CD14-positive monocyte (primary cell): ENCODE measurements around the gene SPTBN4. TPM values are rescaled to one million over a fixed set of nuclear protein-coding genes. Genes with fewer than 3 reads are reported as not detected.

Source experiments
- DNase-seq, 3 donors: peaks; one replicate each; pipeline ENCODE4 v3.0.0-alpha.2; 2011 to 2022
- H2AFZ ChIP-seq: 2 replicates; pipeline ENCODE4 v1.6.0; 2012; ENCODE audit warnings: mild to moderate bottlenecking, low read depth, low read length, inconsistent platforms; ENCODE audit not compliant: insufficient read depth, poor library complexity, severe bottlenecking
- H3K27ac ChIP-seq, 2 donors: 1 replicate in 1 of 2; 2 replicates in 1 of 2; pipeline ENCODE4 v1.5.1; 2012 to 2013; ENCODE audit warnings: low read length in 2 of 2, control low read depth in 1 of 2, inconsistent platforms in 1 of 2, low read depth in 1 of 2, mild to moderate bottlenecking in 1 of 2
- H3K27me3 ChIP-seq, 2 donors: one replicate each; pipeline versions ENCODE4 v1.6.0 to v1.6.1; 2011 to 2013; ENCODE audit warnings: low read length in 2 of 2; ENCODE audit not compliant: control insufficient read depth in 2 of 2, insufficient read depth in 2 of 2
- H3K36me3 ChIP-seq, 2 donors: replicated peaks in 1 of 2; 1 replicate in 1 of 2; 2 replicates in 1 of 2; pipeline versions ENCODE4 v1.5.1 to v1.6.1; 2012 to 2013; ENCODE audit warnings: low read length in 2 of 2, control low read depth in 1 of 2, inconsistent platforms in 1 of 2, mild to moderate bottlenecking in 1 of 2; ENCODE audit not compliant: insufficient read depth in 2 of 2, control insufficient read depth in 1 of 2
- H3K4me1 ChIP-seq, 2 donors: 1 replicate in 1 of 2; 2 replicates in 1 of 2; pipeline versions ENCODE4 v1.5.1 to v1.6.1; 2012 to 2013; ENCODE audit warnings: low read length in 2 of 2, control low read depth in 1 of 2, inconsistent platforms in 1 of 2, mild to moderate bottlenecking in 1 of 2, moderate library complexity in 1 of 2; ENCODE audit not compliant: insufficient read depth in 2 of 2, control insufficient read depth in 1 of 2
- H3K4me2 ChIP-seq: replicated peaks from 2 replicates; pipeline ENCODE3; 2012; ENCODE audit warnings: low read length, moderate library complexity, mild to moderate bottlenecking; ENCODE audit not compliant: poor library complexity, severe bottlenecking; ENCODE audit errors: extremely low read depth
- H3K4me3 ChIP-seq, 3 experiments: fragments of 200-600 bp in 1 of 3; sonication (generic) in 1 of 3; replicated peaks in 1 of 3; 1 replicate in 2 of 3; 2 replicates in 1 of 3; pipeline ENCODE4 v1.5.1; 2011 to 2013; ENCODE audit warnings: low read length in 3 of 3, mild to moderate bottlenecking in 3 of 3, control low read depth in 2 of 3, low read depth in 2 of 3, inconsistent platforms in 1 of 3, moderate library complexity in 1 of 3
- H3K79me2 ChIP-seq: 2 replicates; pipeline ENCODE4 v1.6.0; 2012; ENCODE audit warnings: mild to moderate bottlenecking, control low read depth, inconsistent platforms, low read length, moderate library complexity; ENCODE audit not compliant: insufficient read depth
- H3K9ac ChIP-seq: 2 replicates; pipeline ENCODE4 v1.6.0; 2017; ENCODE audit warnings: low read length, mild to moderate bottlenecking; ENCODE audit not compliant: insufficient read depth, poor library complexity, severe bottlenecking
- H3K9me3 ChIP-seq, 2 donors: replicated peaks in 1 of 2; 1 replicate in 1 of 2; 2 replicates in 1 of 2; pipeline versions ENCODE4 v1.5.1 to v1.6.1; 2012 to 2013; ENCODE audit warnings: low read length in 2 of 2, control low read depth in 1 of 2; ENCODE audit not compliant: control insufficient read depth in 1 of 2, insufficient read depth in 1 of 2
- H4K20me1 ChIP-seq: 2 replicates; pipeline ENCODE4 v1.6.0; 2012; ENCODE audit warnings: mild to moderate bottlenecking, low read length, control low read depth, moderate library complexity; ENCODE audit not compliant: insufficient read depth
- H3K27ac Mint-ChIP-seq, 7 donors: one replicate each; pipeline ENCODE4 v1.8.0; 2020; ENCODE audit warnings: mild to moderate bottlenecking in 7 of 7, mixed read lengths in 7 of 7, moderate library complexity in 6 of 7, inconsistent platforms in 2 of 7
- H3K27me3 Mint-ChIP-seq, 3 donors: one replicate each; pipeline ENCODE4 v1.8.0; 2021 to 2022; ENCODE audit warnings: low read depth in 3 of 3, mild to moderate bottlenecking in 3 of 3, mixed read lengths in 3 of 3, moderate library complexity in 3 of 3, inconsistent platforms in 1 of 3
- H3K36me3 Mint-ChIP-seq, 2 donors: one replicate each; pipeline ENCODE4 v1.8.0; 2020; ENCODE audit warnings: mixed read lengths in 2 of 2, inconsistent platforms in 1 of 2, mild to moderate bottlenecking in 1 of 2
- H3K4me1 Mint-ChIP-seq: one replicate; pipeline ENCODE4 v1.8.0; 2020; ENCODE audit warnings: mild to moderate bottlenecking, mixed read lengths
- H3K4me3 Mint-ChIP-seq, 2 donors: one replicate each; pipeline ENCODE4 v1.8.0; 2020; ENCODE audit warnings: mild to moderate bottlenecking in 2 of 2, mixed read lengths in 2 of 2, moderate library complexity in 1 of 2
- H3K9me3 Mint-ChIP-seq, 7 donors: one replicate each; pipeline ENCODE4 v1.8.0; 2020 to 2022; ENCODE audit warnings: mixed read lengths in 7 of 7, mild to moderate bottlenecking in 6 of 7, moderate library complexity in 6 of 7, inconsistent platforms in 2 of 7
- CTCF ChIP-seq: fragments of 200-600 bp; IDR thresholded peaks from one replicate; pipeline ENCODE4 v1.8.0; 2022; ENCODE audit warnings: antibody characterized with exemption, mild to moderate bottlenecking
- WGBS: methylation state at CpG from one replicate; pipeline ENCODE4 v1.1.5; 2013; ENCODE audit warnings: missing lambda C conversion rate; ENCODE audit not compliant: insufficient coverage; 5-methylcytosine and 5-hydroxymethylcytosine counted together
- intact Hi-C, 2 donors: fragments of 100-400 bp; cut with micrococcal nuclease; formaldehyde crosslinking; loops; one replicate each; pipeline versions ENCODE4 v1.15.0 to v1.15.1; 2023
- polyA plus RNA-seq, 3 donors: library from polyadenylated mRNA; depleted of rRNA in 1 of 3; unstranded in 2 of 3; stranded (reverse) in 1 of 3; fragments of 300-500 nt in 2 of 3; fragments of >200 nt in 1 of 3; fragmentation: Illumina TruSeq in 2 of 3; gene quantifications; 1 replicate in 2 of 3; 2 replicates in 1 of 3; pipeline ENCODE4 v1.2.3, GENCODE V29; 2012 to 2021

The SPTBN4 gene
- polyA plus RNA-seq, 3 donors, result 0.07 TPM; not detected in 2

- Histone ChIP-seq H2AFZ (no peak overlapping the region), H3K4me2 (no peak overlapping the region), H3K27ac (no peak overlapping the region), H3K9me3 (peaks cover 0 to 9% of the 10 kb centered on the region in 2 donors), H3K9ac (no peak overlapping the region), H4K20me1 (peaks cover 16% of the 10 kb centered on the region), H3K79me2 (no peaks in the 10 kb centered on the region), H3K36me3 (peaks cover 16 to 17% of the 10 kb centered on the region in 2 donors), H3K4me1 (peaks cover 18 to 29% of the 10 kb centered on the region in 2 donors), H3K4me3 (no peak overlapping the region), H3K27me3 (peaks cover 23 to 47% of the 10 kb centered on the region in 2 donors)
- peaks cover 25 to 34% of the 10 kb centered on the region in 2 donors for H3K36me3 Mint-ChIP-seq
- peaks cover 49 to 57% (median 52%) of the 10 kb centered on the region in 3 donors for H3K27me3 Mint-ChIP-seq
- H3K4me1 Mint-ChIP-seq, result peaks cover 31% of the 10 kb centered on the region
- peak in 1 of 3 donors; percentile 51 for DNase-seq
- H3K4me3 Mint-ChIP-seq, result peak overlapping the region in 1 of 2 donors; percentile 28
- intact Hi-C loops, result no loop called here
- no peak for TF ChIP-seq CTCF
- H3K9me3 Mint-ChIP-seq, result peaks cover 0 to 20% (median 8%) of the 10 kb centered on the region in 7 donors
- no peak overlapping the region for H3K27ac Mint-ChIP-seq
- 51% methylated on average over 11 of the region's 13 CpGs for WGBS
Measured at GRCh38 chr19:40594657-40595091, 127.9 kb downstream of the SPTBN4 start.

GRCh38 chr19:40596608-40597328 is 130.0 kb downstream of the SPTBN4 start:
- Histone ChIP-seq H3K4me2 (peak overlapping the region; percentile 62), H3K79me2 (no peaks in the 10 kb centered on the region), H3K9me3 (peaks cover 0 to 21% of the 10 kb centered on the region in 2 donors), H3K4me1 (peaks cover 29 to 48% of the 10 kb centered on the region in 2 donors), H3K27me3 (peaks cover 40 to 64% of the 10 kb centered on the region in 2 donors), H4K20me1 (no peaks in the 10 kb centered on the region), H3K9ac (no peak overlapping the region), H3K27ac (no peak overlapping the region), H3K36me3 (no peaks in the 10 kb centered on the region), H3K4me3 (peak overlapping the region in 1 of 3 experiments; percentile 28), H2AFZ (no peak overlapping the region)
- Mint-ChIP-seq H3K27me3 (peaks cover 62 to 77% (median 71%) of the 10 kb centered on the region in 3 donors), H3K4me3 (peak overlapping the region in 1 of 2 donors; percentile 83), H3K9me3 (peaks cover 0 to 33% (median 15%) of the 10 kb centered on the region in 7 donors), H3K27ac (peak overlapping the region in 2 of 7 donors; percentile 36 to 81), H3K36me3 (peaks cover 15 to 21% of the 10 kb centered on the region in 2 donors), H3K4me1 (peaks cover 42% of the 10 kb centered on the region)
- 8% methylated on average over 53 of the region's 53 CpGs for WGBS
- intact Hi-C loops, result loop anchor here in 1 of 2 donors (2.0 kb wide), 1 partner anchor 26 kb away; no protein-coding TSS in a partner anchor
- peak; percentile 52 to 73 (median 63) for DNase-seq
- no peak for TF ChIP-seq CTCF
